GM21367 (cell line): ENCODE data around the gene RILPL1.
"Not testable (repeated sequence)": the region's sequence is repeated elsewhere in the genome, so short reads cannot be mapped to it uniquely, and the experiment has no call there.

Experiments
- ATAC-seq: cut with Tn5 transposase; IDR thresholded peaks from one replicate; pipeline ENCODE4 v1.9.1; 2021; ENCODE audit not compliant: unreplicated experiment

The RILPL1 gene

GRCh38 chr12:123497065-123497464 lies 36.5 kb downstream of the RILPL1 start:
- no peak for ATAC-seq

DNA sequence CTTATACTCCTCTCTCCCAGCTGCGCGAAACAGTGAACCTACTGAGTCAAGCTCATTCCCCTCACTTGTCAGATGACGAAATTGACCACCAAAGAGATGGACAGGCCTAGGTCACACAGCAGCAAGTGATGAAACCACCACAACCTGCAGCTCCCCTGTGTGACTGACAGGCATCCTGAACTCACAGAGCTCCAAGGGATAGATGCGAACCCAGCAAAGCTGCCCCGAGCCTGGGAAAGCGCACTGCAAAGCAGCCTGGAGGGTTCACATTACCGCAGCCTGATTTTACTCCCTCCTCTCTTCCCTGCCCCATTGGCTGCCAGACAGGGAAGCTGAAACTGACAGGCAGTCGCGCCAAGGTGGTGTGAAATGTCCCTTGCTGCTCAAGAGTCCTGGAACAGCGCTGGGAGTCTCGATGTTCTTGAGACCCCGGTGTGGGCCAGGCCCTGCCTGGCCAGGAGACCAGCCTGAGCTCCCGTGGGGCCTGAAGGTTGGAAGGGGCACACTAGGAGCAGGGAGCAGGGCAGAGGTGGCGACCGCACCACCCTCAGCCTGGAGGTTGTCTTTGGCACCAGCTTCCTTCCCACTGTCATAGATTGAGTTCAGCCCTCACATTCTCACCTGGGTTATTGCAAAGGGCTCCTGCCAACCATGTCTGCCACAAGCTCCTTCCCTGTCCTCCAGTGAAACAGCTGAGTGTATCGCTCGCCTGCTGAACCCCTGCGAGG lies 39.2 kb downstream of the RILPL1 start:
- ATAC-seq = no peak

- not testable (repeated sequence) for ATAC-seq
Measured at GRCh38 chr12:123492339-123493039, 41.0 kb downstream of the RILPL1 start.

DNA sequence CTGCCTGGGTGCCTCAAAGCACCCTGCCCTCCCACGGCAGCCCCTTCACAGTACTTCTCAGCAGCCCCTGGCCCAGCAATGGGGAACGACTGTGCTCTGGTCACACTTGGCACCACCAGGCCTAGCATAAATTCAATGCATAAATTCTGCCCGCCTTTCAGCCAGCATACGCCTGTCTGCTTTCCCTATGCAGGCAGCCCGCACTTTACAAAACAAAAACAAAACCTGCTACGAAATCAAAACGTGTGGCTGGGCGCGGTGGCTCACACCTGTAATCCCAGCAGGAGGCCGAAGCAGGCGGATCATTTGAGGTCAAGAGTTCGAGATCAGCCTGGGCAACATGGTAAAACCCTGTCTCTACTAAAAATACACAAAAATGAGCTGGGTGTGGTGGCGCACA lies 42.0 kb downstream of the RILPL1 start:
- no peak for ATAC-seq

DNA sequence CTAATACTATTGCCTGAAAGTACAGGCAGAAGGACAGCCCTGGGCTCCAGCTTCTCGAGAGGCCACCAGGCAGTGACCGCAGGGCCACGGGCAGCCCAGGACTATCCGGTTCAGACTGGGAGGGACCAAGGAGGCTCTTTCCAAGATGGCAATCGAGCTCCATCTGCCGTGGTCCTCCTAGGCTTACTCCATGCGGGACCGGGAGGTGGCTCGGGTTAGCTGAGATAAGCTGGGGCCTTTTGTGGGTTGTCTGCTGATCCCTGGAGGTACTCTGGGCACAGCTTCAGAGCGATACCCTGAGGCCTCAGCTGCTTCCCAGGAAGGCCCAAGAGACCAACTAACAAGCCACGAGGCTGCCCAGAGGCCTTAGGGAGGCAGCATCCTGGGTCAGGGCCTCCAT lies 42.5 kb downstream of the RILPL1 start:
- no peak for ATAC-seq

DNA sequence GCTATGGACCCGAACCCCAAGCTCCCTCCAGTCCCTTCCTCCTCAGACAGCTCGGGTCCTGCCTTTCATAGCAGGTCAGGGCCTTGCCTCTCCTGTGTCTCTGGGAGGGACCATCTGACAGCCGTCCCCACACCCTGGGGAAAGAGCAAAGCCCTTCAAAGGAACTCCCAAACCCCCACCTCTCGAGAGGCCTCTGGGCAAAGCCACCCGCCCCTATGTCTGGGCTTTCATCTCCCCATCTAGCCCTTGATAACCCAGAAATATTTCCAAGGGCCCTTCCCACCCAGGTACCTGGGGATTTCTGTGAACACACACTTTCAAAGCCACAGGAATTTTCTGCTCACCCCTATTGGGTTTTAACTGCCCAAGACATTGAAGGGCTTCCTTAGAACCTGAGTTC lies 43.4 kb downstream of the RILPL1 start:
- no peak for ATAC-seq

DNA sequence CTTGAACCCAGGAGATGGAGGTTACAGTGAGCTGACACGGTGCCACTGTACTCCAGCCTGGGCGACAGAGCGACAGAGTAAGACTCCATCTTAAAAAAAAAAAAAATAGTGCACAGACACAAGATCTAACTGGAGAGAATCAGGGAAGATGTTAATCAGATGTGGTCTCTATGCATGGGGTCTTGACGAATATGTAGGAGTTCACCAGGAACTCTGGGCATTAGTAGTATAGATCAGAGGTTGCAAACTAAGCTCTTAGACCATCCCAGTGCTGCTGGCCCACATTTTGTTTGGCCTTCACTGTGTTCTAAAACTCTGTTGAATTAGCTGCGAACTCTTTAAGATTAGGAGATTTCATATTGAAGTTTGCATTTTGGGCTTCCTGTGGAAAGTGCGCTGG lies 43.9 kb downstream of the RILPL1 start:
- ATAC-seq = no peak

- ATAC-seq = no peak
Measured at GRCh38 chr12:123488539-123489230, 44.8 kb downstream of the RILPL1 start.

GRCh38 chr12:123487428-123487827 lies 46.1 kb downstream of the RILPL1 start:
- ATAC-seq = no peak

GRCh38 chr12:123485756-123486155 lies 47.8 kb downstream of the RILPL1 start:
- ATAC-seq = no peak

GRCh38 chr12:123483602-123484248 lies 49.8 kb downstream of the RILPL1 start:
- no peak for ATAC-seq

DNA sequence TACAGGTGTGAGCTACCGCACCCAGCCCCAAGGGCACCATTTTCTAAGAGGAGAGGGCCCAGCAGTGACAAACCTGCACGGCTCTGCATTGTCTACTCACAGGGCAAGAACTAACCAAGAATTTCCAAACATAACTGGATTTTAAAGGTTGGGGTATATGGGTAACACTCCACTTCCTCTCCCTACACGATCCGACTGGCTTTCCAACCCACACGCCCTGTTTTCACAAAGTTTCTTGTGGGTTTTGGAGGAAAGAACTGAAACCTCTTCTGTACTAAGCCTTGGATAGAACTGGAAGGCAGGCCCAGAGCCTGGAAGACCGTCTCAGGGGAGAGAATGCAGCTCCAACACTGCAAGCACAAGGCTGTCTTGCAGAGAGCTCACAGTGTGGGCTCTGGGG lies 50.6 kb downstream of the RILPL1 start:
- no peak for ATAC-seq

GRCh38 chr12:123481251-123481650 lies 52.3 kb downstream of the RILPL1 start:
- not testable (repeated sequence) for ATAC-seq

DNA sequence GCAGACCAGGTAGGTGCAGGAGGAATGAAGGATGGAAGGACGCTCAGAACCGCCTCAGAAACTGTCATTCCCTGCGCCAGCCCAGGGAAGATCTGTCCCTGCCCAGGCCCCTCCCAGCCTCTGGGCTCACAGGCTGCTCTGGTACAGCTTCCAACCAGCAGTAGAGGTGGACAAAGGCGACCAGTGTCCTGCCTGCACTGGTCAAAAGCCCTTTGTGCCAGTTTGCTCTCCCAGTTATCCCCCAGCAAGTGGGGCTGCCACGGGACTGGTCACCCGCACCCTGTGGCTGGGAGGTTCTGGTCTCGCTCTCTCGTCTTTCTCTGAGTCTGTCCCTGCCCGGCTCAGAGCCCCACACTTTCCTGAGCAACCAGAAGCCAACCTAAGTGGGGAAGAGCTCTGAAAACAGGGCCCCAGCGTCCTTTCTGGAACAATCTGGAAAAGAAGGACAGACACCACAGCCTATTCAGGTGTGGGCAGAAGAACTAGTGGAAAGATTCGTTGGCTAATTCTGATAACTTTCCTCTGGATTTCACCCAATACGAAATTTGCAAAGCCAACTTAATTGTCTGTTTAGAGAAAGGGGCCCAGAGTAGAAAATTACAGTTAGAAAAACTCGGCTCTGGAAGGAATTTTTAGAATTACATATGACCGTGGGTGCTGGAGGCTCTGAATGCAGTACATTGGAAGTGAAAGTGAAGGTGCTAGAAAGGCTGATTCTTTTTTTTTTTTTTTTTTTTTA lies 53.9 kb downstream of the RILPL1 start:
- ATAC-seq = no peak

- no peak for ATAC-seq
Measured at GRCh38 chr12:123478762-123479161, 54.8 kb downstream of the RILPL1 start.

DNA sequence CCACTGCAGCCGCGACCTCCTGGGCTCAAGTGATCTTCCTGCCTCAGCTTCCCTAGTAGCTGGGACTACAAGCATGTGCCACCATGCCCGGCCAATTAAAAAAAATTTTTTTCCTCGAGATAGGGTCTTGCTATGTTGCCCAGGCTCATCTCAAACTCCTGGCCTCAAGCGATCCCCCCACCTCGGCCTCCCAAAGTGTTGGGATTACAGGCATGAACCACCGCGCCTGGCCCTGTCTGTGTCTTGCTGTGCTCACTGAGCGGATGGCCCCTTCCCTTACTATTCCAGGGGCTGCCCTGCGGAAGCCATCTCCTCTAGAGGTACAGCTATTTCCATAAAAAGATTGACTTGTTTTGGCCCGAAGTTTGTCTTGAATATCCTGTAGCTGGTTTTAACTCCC lies 55.5 kb downstream of the RILPL1 start:
- no peak for ATAC-seq

GRCh38 chr12:123475246-123475703 lies 58.2 kb downstream of the RILPL1 start:
- ATAC-seq = no peak

GRCh38 chr12:123474485-123475245 lies 58.9 kb downstream of the RILPL1 start:
- ATAC-seq = no peak

DNA sequence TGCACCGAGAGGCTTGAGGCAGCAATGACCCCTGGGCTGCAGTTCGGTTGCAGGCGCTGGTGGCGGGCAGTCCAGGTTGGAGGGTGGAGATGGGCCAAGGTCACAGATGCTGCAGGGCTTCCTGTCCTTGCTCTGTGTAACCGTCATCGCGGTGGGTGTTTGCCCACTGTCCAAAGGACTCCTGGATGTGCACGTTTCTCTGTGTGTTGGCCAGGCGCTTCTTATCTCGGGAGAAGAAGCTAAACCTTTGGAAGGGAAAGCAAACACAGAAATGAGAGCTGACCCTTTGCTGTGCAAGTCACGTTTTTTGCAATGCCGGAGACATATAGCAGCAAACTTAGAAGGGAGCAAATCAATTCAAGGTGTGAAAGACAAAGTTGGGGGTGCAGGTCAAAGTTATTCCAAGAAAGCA lies 61.1 kb downstream of the RILPL1 start:
- ATAC-seq = no peak
